ENCODE data around the gene PDGFB.
A peak's percentile ranks its signal among the peaks of the same experiment; 100 is the strongest.

PDGFB gene

GRCh38 chr22:39176714-39177455 lies 67.9 kb downstream of the PDGFB start:
- H3K36me3 ChIP-seq (ENCODE audit: insufficient read depth, low read length), result no peaks in the 10 kb centered on the region
- TF ChIP-seq FOXP2 (optimal IDR thresholded peaks at IDR 0.05; ENCODE audit: control extremely low read depth, extremely low read length, insufficient read depth) (no peak), POLR2AphosphoS5 (IDR thresholded peaks at IDR 0.05; ENCODE audit: borderline replicate concordance, low read depth, low read length) (no peak), EZH2 (IDR thresholded peaks at IDR 0.05) (no peak)
- no peak overlapping the region for H3K27ac ChIP-seq
- no peak overlapping the region for H3K4me3 ChIP-seq
- no peaks in the 10 kb centered on the region; the same call in 1 of the 2 replicates for H3K9me3 ChIP-seq (ENCODE audit: low read depth, low read length)
- H3K9ac ChIP-seq (ENCODE audit: insufficient read length), result no peak overlapping the region
- DNase-seq (ENCODE audit: low read depth, low spot score), result no peak

GRCh38 chr22:39176143-39176713 lies 68.6 kb downstream of the PDGFB start:
- no peak for DNase-seq (ENCODE audit: low read depth, low spot score)
- no peak overlapping the region for H3K4me3 ChIP-seq
- H3K27ac ChIP-seq, result no peak overlapping the region
- H3K9me3 ChIP-seq (ENCODE audit: low read depth, low read length), result no peaks in the 10 kb centered on the region
- TF ChIP-seq EZH2 (IDR thresholded peaks at IDR 0.05) (no peak), FOXP2 (optimal IDR thresholded peaks at IDR 0.05; ENCODE audit: control extremely low read depth, extremely low read length, insufficient read depth) (no peak)
- H3K9ac ChIP-seq (ENCODE audit: insufficient read length), result no peak overlapping the region
- H3K36me3 ChIP-seq (ENCODE audit: insufficient read depth, low read length), result no peaks in the 10 kb centered on the region

- Histone ChIP-seq H3K27ac (no peak overlapping the region), H3K4me3 (no peak overlapping the region)
These were observed 69.2 kb downstream of the PDGFB start for GRCh38 chr22:39175353-39176142.

GRCh38 chr22:39174498-39175352 lies 70.1 kb downstream of the PDGFB start:
- no peak for DNase-seq (ENCODE audit: low read depth, low spot score)
- Histone ChIP-seq H3K4me3 (peak overlapping the region; percentile 54), H3K27ac (peak overlapping the region; percentile 61), H3K9ac (ENCODE audit: insufficient read length) (peak overlapping the region; percentile 2), H3K9me3 (ENCODE audit: low read depth, low read length) (no peaks in the 10 kb centered on the region), H3K36me3 (ENCODE audit: insufficient read depth, low read length) (no peaks in the 10 kb centered on the region)
- TF ChIP-seq FOXP2 (optimal IDR thresholded peaks at IDR 0.05; ENCODE audit: control extremely low read depth, extremely low read length, insufficient read depth), result no peak

More at GRCh38 chr22:39175353-39176142, 69.2 kb downstream of the PDGFB start:
- Histone ChIP-seq H3K36me3 (ENCODE audit: insufficient read depth, low read length) (no peaks in the 10 kb centered on the region), H3K9ac (ENCODE audit: insufficient read length) (no peak overlapping the region), H3K9me3 (ENCODE audit: low read depth, low read length) (no peaks in the 10 kb centered on the region)
- no peak for TF ChIP-seq FOXP2 (optimal IDR thresholded peaks at IDR 0.05; ENCODE audit: control extremely low read depth, extremely low read length, insufficient read depth)
- no peak for TF ChIP-seq POLR2AphosphoS5 (IDR thresholded peaks at IDR 0.05; ENCODE audit: borderline replicate concordance, low read depth, low read length)
- no peak for TF ChIP-seq EZH2 (IDR thresholded peaks at IDR 0.05)
- no peak for DNase-seq (ENCODE audit: low read depth, low spot score)

GRCh38 chr22:39173787-39174497 lies 70.8 kb downstream of the PDGFB start:
- DNase-seq (ENCODE audit: low read depth, low spot score), result no peak
- no peaks in the 10 kb centered on the region for H3K9me3 ChIP-seq (ENCODE audit: low read depth, low read length)
- peak overlapping the region; percentile 54 for H3K4me3 ChIP-seq
- TF ChIP-seq FOXP2 (optimal IDR thresholded peaks at IDR 0.05; ENCODE audit: control extremely low read depth, extremely low read length, insufficient read depth) (no peak), EZH2 (IDR thresholded peaks at IDR 0.05) (no peak), POLR2AphosphoS5 (IDR thresholded peaks at IDR 0.05; ENCODE audit: borderline replicate concordance, low read depth, low read length) (no peak)
- peak overlapping the region; percentile 2 for H3K9ac ChIP-seq (ENCODE audit: insufficient read length)
- H3K27ac ChIP-seq, result peak overlapping the region; percentile 61
- H3K36me3 ChIP-seq (ENCODE audit: insufficient read depth, low read length), result no peaks in the 10 kb centered on the region

Measured in SK-N-MC (cell line).